Endothelial cell of umbilical vein (primary cell): ENCODE measurements around the gene WDR47. TPM values are rescaled to one million over a fixed set of nuclear protein-coding genes. Genes with fewer than 3 reads are reported as not detected.
"Not testable (repeated sequence)": the region's sequence is repeated elsewhere in the genome, so short reads cannot be mapped to it uniquely, and the experiment has no call there.

Source experiments
- BruUV-seq: library from RNA; stranded (reverse); fragments of 400-500 nt; replicated peaks from 2 replicates; lab custom pipeline; 2021; lab: Mats Ljungman, UMichigan
- CTCF ChIA-PET: fragments of 300-600, 350-600 bp; sonication (Branson Sonifier 250); formaldehyde crosslinking; loops from one replicate; lab custom pipeline; 2021; ENCODE audit warnings: antibody characterized with exemption, inconsistent platforms; lab: Charles Lee
- POLR2A ChIA-PET: fragments of 300-600, 350-600 bp; sonication (Branson Sonifier 250); formaldehyde crosslinking; loops from one replicate; lab custom pipeline; 2021; ENCODE audit warnings: antibody characterized with exemption, inconsistent platforms; lab: Charles Lee
- DNase-seq: peaks from one replicate; pipeline ENCODE4 v3.0.0-alpha.2; 2011; ENCODE audit warnings: low read depth, low spot score
- FAIRE-seq: peaks from 2 replicates; lab custom pipeline; 2011; peaks lifted over from hg19 to GRCh38; lab: Jason Lieb, UNC
- H2AFZ ChIP-seq: 2 replicates; pipeline ENCODE4 v1.6.0; 2012; ENCODE audit warnings: low read depth, low read length, control low read depth, inconsistent platforms
- H3K27ac ChIP-seq: 2 replicates; pipeline ENCODE4 v1.5.1; 2011; ENCODE audit warnings: low read depth, mild to moderate bottlenecking, control low read depth, low read length, moderate library complexity; ENCODE audit not compliant: insufficient read depth
- H3K27me3 ChIP-seq, 2 experiments: 2 replicates each; pipeline versions ENCODE4 v1.6.0 to v1.6.1; 2011; ENCODE audit warnings: low read length in 2 of 2, mixed read lengths in 1 of 2; ENCODE audit not compliant: control insufficient read depth in 2 of 2, insufficient read depth in 2 of 2
- H3K36me3 ChIP-seq, 2 experiments: 2 replicates in 1 of 2; 3 replicates in 1 of 2; pipeline ENCODE4 v1.5.1; 2011; ENCODE audit warnings: low read length in 2 of 2, mild to moderate bottlenecking in 1 of 2, moderate library complexity in 1 of 2; ENCODE audit not compliant: control insufficient read depth in 2 of 2, insufficient read depth in 2 of 2; ENCODE audit errors: extremely low read depth in 1 of 2
- H3K4me1 ChIP-seq: 3 replicates; pipeline ENCODE4 v1.5.1; 2011; ENCODE audit warnings: mild to moderate bottlenecking, low read length; ENCODE audit not compliant: control insufficient read depth, insufficient read depth; ENCODE audit errors: extremely low read depth
- H3K4me2 ChIP-seq: 2 replicates; pipeline ENCODE4 v1.6.1; 2011; ENCODE audit warnings: low read length, control low read depth, mixed read lengths; ENCODE audit not compliant: insufficient read depth
- H3K4me3 ChIP-seq, 3 experiments: fragments of 200-600 bp in 1 of 3; sonication (generic), shearing (Covaris generic) in 1 of 3; replicated peaks in 1 of 3; 2 replicates each; pipeline ENCODE4 v1.5.1; 2011 to 2016; ENCODE audit warnings: control low read depth in 3 of 3, low read length in 3 of 3, mild to moderate bottlenecking in 2 of 3, inconsistent platforms in 1 of 3, low read depth in 1 of 3, moderate library complexity in 1 of 3; ENCODE audit not compliant: insufficient read depth in 1 of 3
- H3K79me2 ChIP-seq: 2 replicates; pipeline ENCODE4 v1.6.0; 2012; ENCODE audit warnings: low read length, inconsistent platforms; ENCODE audit not compliant: control insufficient read depth, insufficient read depth
- H3K9ac ChIP-seq: replicated peaks from 2 replicates; pipeline ENCODE3; 2011; ENCODE audit warnings: low read length, control low read depth; ENCODE audit not compliant: insufficient read depth; ENCODE audit errors: extremely low read depth
- H3K9me1 ChIP-seq: replicated peaks from 3 replicates; pipeline ENCODE4 v1.6.0; 2011; ENCODE audit warnings: mild to moderate bottlenecking, low read length; ENCODE audit not compliant: control insufficient read depth, insufficient read depth; ENCODE audit errors: extremely low read depth
- H3K9me3 ChIP-seq: replicated peaks from 2 replicates; pipeline ENCODE4 v1.5.1; 2012; ENCODE audit warnings: low read length, inconsistent platforms; ENCODE audit not compliant: control insufficient read depth, insufficient read depth
- H4K20me1 ChIP-seq: replicated peaks from 2 replicates; pipeline ENCODE3; 2011; ENCODE audit warnings: mild to moderate bottlenecking, low read length; ENCODE audit not compliant: control insufficient read depth, insufficient read depth; ENCODE audit errors: extremely low read depth
- GATA2 ChIP-seq: IDR thresholded peaks from 2 replicates; pipeline ENCODE4 v1.7.0; 2011; ENCODE audit warnings: low read depth, mild to moderate bottlenecking, moderate library complexity, mixed read lengths, low read length; ENCODE audit not compliant: insufficient read length, insufficient read depth
- JUN ChIP-seq: IDR thresholded peaks from 2 replicates; pipeline ENCODE4 v1.6.1; 2011; ENCODE audit warnings: borderline replicate concordance, low read depth; ENCODE audit not compliant: insufficient read length, insufficient read depth
- POLR2A ChIP-seq: IDR thresholded peaks from 2 replicates; pipeline ENCODE4 v1.6.1; 2012; ENCODE audit warnings: low read depth, mild to moderate bottlenecking, control low read depth, low read length
- dilution Hi-C: fragments of 300-500 bp; cut with MboI; formaldehyde crosslinking; loops from one replicate; pipeline ENCODE4 v1.15.0; 2019; ENCODE audit warnings: low sequenced_read_pairs; ENCODE audit not compliant: extremely low pct_ligation_motif_present
- intact Hi-C: fragments of 100-400 bp; cut with micrococcal nuclease; formaldehyde crosslinking; loops from one replicate; pipeline ENCODE4 v1.10.0; 2022
- polyA plus RNA-seq, 4 experiments: library from polyadenylated mRNA; depleted of rRNA in 3 of 4; stranded (reverse) in 3 of 4; unstranded in 1 of 4; fragments of >200 nt; gene quantifications; 2 replicates each; pipeline versions ENCODE4 v1.2.1 to v1.2.3, GENCODE V29; 2011 to 2012; ENCODE audit warnings: missing spikeins in 1 of 4
- total RNA-seq: library from RNA; stranded (reverse); gene quantifications from 2 replicates; pipeline ENCODE4 v1.2.3, GENCODE V29; 2021
- TF ChIP-seq, protein P1 (sequence below), 2 donors: IDR thresholded peaks; 1 replicate in 1 of 2; 2 replicates in 1 of 2; pipeline ENCODE4 v1.5.1; 2011; ENCODE audit warnings: low read length in 2 of 2, mild to moderate bottlenecking in 2 of 2, moderate library complexity in 2 of 2, control low read depth in 1 of 2, inconsistent platforms in 1 of 2, low read depth in 1 of 2; ENCODE audit not compliant: insufficient read depth in 1 of 2; ENCODE audit errors: extremely low read depth in 1 of 2

Gene WDR47
- total and polyA plus RNA-seq, 2 donors (not counting 3 experiments of a cell fraction or from before 2014, with no cell fraction given) = 9.1 to 19.0 TPM

DNA sequence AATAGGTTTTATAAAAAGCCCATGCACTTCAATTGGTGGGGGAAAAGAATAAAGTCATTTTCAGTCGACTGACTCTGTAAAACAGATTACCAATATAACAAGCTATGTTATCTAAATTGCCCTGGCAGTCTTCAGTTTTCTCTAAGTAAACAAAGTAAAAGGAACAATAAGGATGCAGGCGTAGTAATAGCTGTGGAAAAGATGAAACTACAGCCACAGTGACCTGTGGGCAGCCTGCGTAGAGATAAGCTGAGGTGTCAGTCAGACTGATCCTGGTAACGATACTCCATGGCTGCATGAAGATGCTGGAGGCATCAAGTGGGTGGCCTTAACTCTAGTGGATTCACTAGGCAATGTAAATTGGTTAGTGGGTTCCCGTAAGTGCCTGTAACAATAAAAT, 108.0 kb downstream of the WDR47 start:
- H3K9me3 ChIP-seq = no peaks in the 10 kb centered on the region
- H3K27ac ChIP-seq = no peak overlapping the region
- H3K79me2 ChIP-seq = no peaks in the 10 kb centered on the region
- FAIRE-seq = no peak
- H3K36me3 ChIP-seq = peaks cover 16 to 28% of the 10 kb centered on the region in 2 experiments
- H3K9ac ChIP-seq = no peak overlapping the region
- no peaks in the 10 kb centered on the region for H3K4me1 ChIP-seq
- H3K4me3 ChIP-seq = no peak overlapping the region
- no peaks in the 10 kb centered on the region for H4K20me1 ChIP-seq
- intact Hi-C loops (no loop called here), dilution Hi-C loops (no loop called here)
- no TSS peak for BruUV-seq
- TF ChIP-seq POLR2A (no peak), GATA2 (no peak), JUN (no peak)
- TF ChIP-seq, protein P1, sequence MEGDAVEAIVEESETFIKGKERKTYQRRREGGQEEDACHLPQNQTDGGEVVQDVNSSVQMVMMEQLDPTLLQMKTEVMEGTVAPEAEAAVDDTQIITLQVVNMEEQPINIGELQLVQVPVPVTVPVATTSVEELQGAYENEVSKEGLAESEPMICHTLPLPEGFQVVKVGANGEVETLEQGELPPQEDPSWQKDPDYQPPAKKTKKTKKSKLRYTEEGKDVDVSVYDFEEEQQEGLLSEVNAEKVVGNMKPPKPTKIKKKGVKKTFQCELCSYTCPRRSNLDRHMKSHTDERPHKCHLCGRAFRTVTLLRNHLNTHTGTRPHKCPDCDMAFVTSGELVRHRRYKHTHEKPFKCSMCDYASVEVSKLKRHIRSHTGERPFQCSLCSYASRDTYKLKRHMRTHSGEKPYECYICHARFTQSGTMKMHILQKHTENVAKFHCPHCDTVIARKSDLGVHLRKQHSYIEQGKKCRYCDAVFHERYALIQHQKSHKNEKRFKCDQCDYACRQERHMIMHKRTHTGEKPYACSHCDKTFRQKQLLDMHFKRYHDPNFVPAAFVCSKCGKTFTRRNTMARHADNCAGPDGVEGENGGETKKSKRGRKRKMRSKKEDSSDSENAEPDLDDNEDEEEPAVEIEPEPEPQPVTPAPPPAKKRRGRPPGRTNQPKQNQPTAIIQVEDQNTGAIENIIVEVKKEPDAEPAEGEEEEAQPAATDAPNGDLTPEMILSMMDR (IDR thresholded peaks at IDR 0.05; ENCODE audit: extremely low read depth in 1 of 2, insufficient read depth in 1 of 2, low read depth in 1 of 2, low read length in 2 of 2) = no peak
- ChIA-PET POLR2A (no interaction called here), CTCF (interaction anchor here (1.1 kb wide), 1 partner anchor 14 kb away, joined by 3 read pairs; no protein-coding TSS in a partner anchor)
- no peak overlapping the region for H3K4me2 ChIP-seq
- H2AFZ ChIP-seq = no peak overlapping the region
- no peaks in the 10 kb centered on the region for H3K27me3 ChIP-seq
- H3K9me1 ChIP-seq = no peaks in the 10 kb centered on the region
- DNase-seq = no peak

DNA sequence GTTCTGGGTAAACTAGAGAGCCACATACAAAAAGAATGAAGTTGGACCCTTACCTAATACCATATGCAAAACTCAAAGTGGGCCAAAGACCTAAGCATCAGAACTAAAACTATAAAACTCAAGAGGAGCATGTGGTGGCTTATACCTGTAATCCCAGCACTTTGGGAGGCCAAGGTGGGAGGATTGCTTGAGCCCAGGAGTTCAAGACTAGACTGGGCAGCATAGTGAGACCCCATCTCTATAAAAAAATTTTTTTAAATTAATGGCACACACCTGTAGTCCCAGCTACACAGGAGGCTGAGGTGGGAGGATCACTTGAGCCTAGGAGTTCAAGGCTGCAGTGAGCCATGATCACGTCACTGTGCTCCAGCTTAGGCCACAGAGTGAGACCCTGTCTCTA, 114.3 kb downstream of the WDR47 start:
- H3K9me1 ChIP-seq, CTCF ChIA-PET, H4K20me1 ChIP-seq, POLR2A ChIA-PET, H3K4me3 ChIP-seq, H2AFZ ChIP-seq, H3K9me3 ChIP-seq, FAIRE-seq, H3K27ac ChIP-seq, H3K27me3 ChIP-seq, H3K4me1 ChIP-seq, DNase-seq, BruUV-seq, H3K4me2 ChIP-seq, dilution Hi-C loops, H3K9ac ChIP-seq, H3K79me2 ChIP-seq, intact Hi-C loops: not testable (repeated sequence)
- peaks cover 12 to 15% of the 10 kb centered on the region in 2 experiments for H3K36me3 ChIP-seq
